Liver (tissue), 9 donors: ENCODE results near the gene CLEC4C. TPM values are rescaled to one million over a fixed set of nuclear protein-coding genes. Genes with fewer than 3 reads are reported as not detected.

Experiments
- DNase-seq: peaks from one replicate; pipeline ENCODE4 v3.0.0-alpha.2; 2017; ENCODE audit warnings: low spot score
- H3K27ac ChIP-seq, 2 donors: one replicate each; pipeline ENCODE4 v1.7.0; 2013; ENCODE audit warnings: inconsistent platforms in 2 of 2, low read length in 2 of 2, control low read depth in 1 of 2, low read depth in 1 of 2, mild to moderate bottlenecking in 1 of 2
- H3K27me3 ChIP-seq, 4 donors: one replicate each; pipeline versions ENCODE4 v1.6.1 to v1.7.0; 2013; ENCODE audit warnings: low read length in 3 of 4, inconsistent platforms in 1 of 4, mild to moderate bottlenecking in 1 of 4, moderate library complexity in 1 of 4; ENCODE audit not compliant: control insufficient read depth in 4 of 4, insufficient read depth in 4 of 4
- H3K36me3 ChIP-seq, 4 donors: one replicate each; pipeline versions ENCODE4 v1.6.1 to v1.7.0; 2013; ENCODE audit warnings: low read length in 3 of 4, mild to moderate bottlenecking in 3 of 4, low read depth in 1 of 4, moderate library complexity in 1 of 4; ENCODE audit not compliant: control insufficient read depth in 4 of 4, insufficient read depth in 3 of 4
- H3K4me1 ChIP-seq, 4 donors: one replicate each; pipeline versions ENCODE4 v1.6.1 to v1.7.0; 2013; ENCODE audit warnings: low read length in 3 of 4, mild to moderate bottlenecking in 3 of 4, moderate library complexity in 1 of 4; ENCODE audit not compliant: control insufficient read depth in 4 of 4, insufficient read depth in 4 of 4
- H3K4me3 ChIP-seq, 3 donors: one replicate each; pipeline versions ENCODE4 v1.6.1 to v1.7.0; 2013; ENCODE audit warnings: low read length in 3 of 3, control low read depth in 1 of 3, low read depth in 1 of 3, mild to moderate bottlenecking in 1 of 3
- H3K9ac ChIP-seq, 2 donors: one replicate each; pipeline ENCODE4 v1.7.0; 2013; ENCODE audit warnings: low read length in 2 of 2, mild to moderate bottlenecking in 2 of 2, moderate library complexity in 2 of 2, control low read depth in 1 of 2, low read depth in 1 of 2
- H3K9me3 ChIP-seq, 4 donors: one replicate each; pipeline versions ENCODE4 v1.6.1 to v1.7.0; 2013; ENCODE audit warnings: low read length in 3 of 4; ENCODE audit not compliant: control insufficient read depth in 4 of 4
- EGR1 ChIP-seq, 2 donors: IDR thresholded peaks; 2 replicates each; pipeline ENCODE4 v1.6.1; 2016 to 2018; ENCODE audit warnings: antibody characterized with exemption in 2 of 2, low read depth in 2 of 2
- FOXA1 ChIP-seq: IDR thresholded peaks from 2 replicates; pipeline ENCODE4 v1.6.1; 2016; ENCODE audit warnings: antibody characterized with exemption
- FOXA2 ChIP-seq: IDR thresholded peaks from 2 replicates; pipeline ENCODE4 v1.6.1; 2016; ENCODE audit warnings: antibody characterized with exemption
- HNF4G ChIP-seq: IDR thresholded peaks from 2 replicates; pipeline ENCODE4 v1.6.1; 2016; ENCODE audit warnings: antibody characterized with exemption
- JUND ChIP-seq, 2 donors: IDR thresholded peaks; 2 replicates each; pipeline ENCODE4 v1.6.1; 2016; ENCODE audit warnings: antibody characterized with exemption in 2 of 2
- NR2F2 ChIP-seq: IDR thresholded peaks from 2 replicates; pipeline ENCODE4 v1.6.1; 2016; ENCODE audit warnings: antibody characterized with exemption
- RAD21 ChIP-seq, 2 donors: IDR thresholded peaks; 2 replicates each; pipeline ENCODE4 v1.6.1; 2016; ENCODE audit warnings: antibody characterized with exemption in 2 of 2, mild to moderate bottlenecking in 2 of 2
- RXRA ChIP-seq, 2 donors: IDR thresholded peaks; 2 replicates each; pipeline ENCODE4 v1.6.1; 2017 to 2018; ENCODE audit warnings: antibody characterized with exemption in 2 of 2, mild to moderate bottlenecking in 1 of 2
- SP1 ChIP-seq: IDR thresholded peaks from 2 replicates; pipeline ENCODE4 v1.6.1; 2018; ENCODE audit warnings: antibody characterized with exemption, mild to moderate bottlenecking
- TAF1 ChIP-seq: conservative IDR thresholded peaks from 2 replicates; pipeline ENCODE4 v1.6.1; 2016; ENCODE audit warnings: antibody characterized with exemption, mild to moderate bottlenecking
- YY1 ChIP-seq: IDR thresholded peaks from 2 replicates; pipeline ENCODE4 v1.6.1; 2016; ENCODE audit warnings: antibody characterized with exemption, mild to moderate bottlenecking
- WGBS: extraction: QIAGEN DNeasy Blood & Tissue Kit; methylation state at CpG from one replicate; pipeline ENCODE4 v1.1.7; 2013; 5-methylcytosine and 5-hydroxymethylcytosine counted together
- polyA plus RNA-seq, 2 donors: library from polyadenylated mRNA; stranded (reverse) in 1 of 2; unstranded in 1 of 2; fragments of 200-250 nt in 1 of 2; fragments of >200 nt in 1 of 2; fragmentation: Nextera tagmentation in 1 of 2; extraction: Ambion mirVana in 1 of 2; gene quantifications; one replicate each; pipeline versions ENCODE4 v1.2.1 to v1.2.3, GENCODE V29; 2013 to 2015
- total RNA-seq, 2 donors: library from RNA; depleted of rRNA; stranded (reverse); fragments of >200 nt; gene quantifications; one replicate each; pipeline ENCODE4 v1.2.3, GENCODE V29; 2014
- TF ChIP-seq, protein P1 (sequence below): IDR thresholded peaks from 2 replicates; pipeline ENCODE4 v1.6.1; 2016; ENCODE audit warnings: antibody characterized with exemption
- TF ChIP-seq, protein P2 (sequence below): IDR thresholded peaks from 2 replicates; pipeline ENCODE4 v1.6.1; 2016; ENCODE audit warnings: antibody characterized with exemption
- TF ChIP-seq, protein P3 (sequence below): fragments of 150-350 bp; IDR thresholded peaks from 2 replicates; pipeline ENCODE4 v1.5.1; 2017; ENCODE audit warnings: improper control_type of control experiment, low read depth, low read length; ENCODE audit not compliant: missing input control
- TF ChIP-seq, protein P4 (sequence below): IDR thresholded peaks from 2 replicates; pipeline ENCODE4 v1.6.1; 2016; ENCODE audit warnings: antibody characterized with exemption
- TF ChIP-seq, protein P5 (sequence below): IDR thresholded peaks from 2 replicates; pipeline ENCODE4 v1.6.1; 2016; ENCODE audit warnings: antibody characterized with exemption, mild to moderate bottlenecking
- donor health status: healthy.
- donor health status: healthy.
- donor health status: healthy.
- donor health status: healthy.
- donor health status: healthy.

Gene CLEC4C
- total and polyA plus RNA-seq, 4 donors = 0.33 TPM; not detected in 3

DNA sequence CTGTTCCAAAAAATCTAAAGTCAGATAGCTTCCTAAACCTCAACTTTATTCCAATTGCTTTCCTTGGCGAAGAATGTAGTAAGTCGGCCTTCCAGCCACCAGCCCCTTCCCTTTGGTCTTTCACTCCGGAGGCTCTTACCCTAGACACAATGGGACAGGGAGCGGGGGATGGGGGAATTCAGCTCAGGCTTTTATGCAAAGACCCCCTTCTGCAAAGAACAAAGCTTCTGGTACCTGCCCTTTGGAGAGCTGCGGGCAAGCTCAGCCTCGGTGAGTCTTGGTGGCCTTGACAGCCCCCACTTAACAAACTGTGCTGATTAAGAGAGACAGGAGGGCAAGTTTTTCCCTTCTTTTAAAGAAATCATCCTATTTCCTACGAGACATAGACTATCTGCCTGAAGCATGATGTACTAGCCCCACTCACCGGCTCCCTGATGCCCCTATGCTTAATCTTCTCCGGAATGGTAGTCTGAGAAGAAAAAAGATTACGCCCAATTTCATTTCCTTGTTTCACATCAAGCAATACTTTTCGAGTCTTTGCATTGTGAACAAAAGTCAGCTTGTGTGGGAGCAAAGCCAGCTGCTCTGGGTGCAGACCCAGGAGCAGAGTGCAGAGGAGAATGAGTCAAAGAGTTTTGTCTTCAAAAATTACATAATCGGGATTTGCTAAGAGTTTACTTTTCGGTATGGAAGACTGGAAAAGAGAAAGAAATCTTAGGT, 40.6 kb upstream of the CLEC4C start:
- 33% methylated on average over 13 of the region's 13 CpGs for WGBS

DNA sequence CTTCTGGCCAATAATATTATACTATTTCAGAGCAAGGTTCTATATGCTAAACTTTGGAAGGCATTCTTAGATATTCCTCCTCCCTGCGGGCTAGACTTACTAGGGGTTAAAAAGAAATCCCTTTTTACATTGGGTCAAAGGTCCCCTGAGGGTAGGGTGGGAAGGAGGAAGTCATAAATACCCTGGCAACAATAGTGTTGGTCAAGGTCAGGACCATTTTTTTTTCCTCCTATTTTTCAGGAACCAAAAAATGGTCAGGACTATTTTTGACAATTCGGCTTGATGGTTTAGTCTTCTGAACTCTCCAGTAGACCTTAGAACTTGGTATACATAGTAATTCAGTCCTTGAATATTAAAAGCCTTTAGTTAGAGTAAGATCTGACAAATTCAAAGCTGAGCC, 37.5 kb upstream of the CLEC4C start:
- no peaks in the 10 kb centered on the region for H3K27me3 ChIP-seq
- H3K36me3 ChIP-seq = no peaks in the 10 kb centered on the region
- no peak overlapping the region for H3K27ac ChIP-seq
- H3K4me3 ChIP-seq = no peak overlapping the region
- WGBS = 58% methylated on average over 2 of the region's 2 CpGs
- H3K4me1 ChIP-seq = no peaks in the 10 kb centered on the region
- H3K9me3 ChIP-seq = no peaks in the 10 kb centered on the region
- DNase-seq = no peak
- H3K9ac ChIP-seq = no peak overlapping the region
- TF ChIP-seq TAF1 (no peak), RXRA (IDR thresholded peaks at IDR 0.05) (no peak), NR2F2 (no peak), HNF4G (no peak)
- TF ChIP-seq, protein P1, sequence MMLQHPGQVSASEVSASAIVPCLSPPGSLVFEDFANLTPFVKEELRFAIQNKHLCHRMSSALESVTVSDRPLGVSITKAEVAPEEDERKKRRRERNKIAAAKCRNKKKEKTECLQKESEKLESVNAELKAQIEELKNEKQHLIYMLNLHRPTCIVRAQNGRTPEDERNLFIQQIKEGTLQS = no peak
- TF ChIP-seq, protein P2, sequence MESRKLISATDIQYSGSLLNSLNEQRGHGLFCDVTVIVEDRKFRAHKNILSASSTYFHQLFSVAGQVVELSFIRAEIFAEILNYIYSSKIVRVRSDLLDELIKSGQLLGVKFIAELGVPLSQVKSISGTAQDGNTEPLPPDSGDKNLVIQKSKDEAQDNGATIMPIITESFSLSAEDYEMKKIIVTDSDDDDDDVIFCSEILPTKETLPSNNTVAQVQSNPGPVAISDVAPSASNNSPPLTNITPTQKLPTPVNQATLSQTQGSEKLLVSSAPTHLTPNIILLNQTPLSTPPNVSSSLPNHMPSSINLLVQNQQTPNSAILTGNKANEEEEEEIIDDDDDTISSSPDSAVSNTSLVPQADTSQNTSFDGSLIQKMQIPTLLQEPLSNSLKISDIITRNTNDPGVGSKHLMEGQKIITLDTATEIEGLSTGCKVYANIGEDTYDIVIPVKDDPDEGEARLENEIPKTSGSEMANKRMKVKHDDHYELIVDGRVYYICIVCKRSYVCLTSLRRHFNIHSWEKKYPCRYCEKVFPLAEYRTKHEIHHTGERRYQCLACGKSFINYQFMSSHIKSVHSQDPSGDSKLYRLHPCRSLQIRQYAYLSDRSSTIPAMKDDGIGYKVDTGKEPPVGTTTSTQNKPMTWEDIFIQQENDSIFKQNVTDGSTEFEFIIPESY = no peak
- TF ChIP-seq, protein P3, sequence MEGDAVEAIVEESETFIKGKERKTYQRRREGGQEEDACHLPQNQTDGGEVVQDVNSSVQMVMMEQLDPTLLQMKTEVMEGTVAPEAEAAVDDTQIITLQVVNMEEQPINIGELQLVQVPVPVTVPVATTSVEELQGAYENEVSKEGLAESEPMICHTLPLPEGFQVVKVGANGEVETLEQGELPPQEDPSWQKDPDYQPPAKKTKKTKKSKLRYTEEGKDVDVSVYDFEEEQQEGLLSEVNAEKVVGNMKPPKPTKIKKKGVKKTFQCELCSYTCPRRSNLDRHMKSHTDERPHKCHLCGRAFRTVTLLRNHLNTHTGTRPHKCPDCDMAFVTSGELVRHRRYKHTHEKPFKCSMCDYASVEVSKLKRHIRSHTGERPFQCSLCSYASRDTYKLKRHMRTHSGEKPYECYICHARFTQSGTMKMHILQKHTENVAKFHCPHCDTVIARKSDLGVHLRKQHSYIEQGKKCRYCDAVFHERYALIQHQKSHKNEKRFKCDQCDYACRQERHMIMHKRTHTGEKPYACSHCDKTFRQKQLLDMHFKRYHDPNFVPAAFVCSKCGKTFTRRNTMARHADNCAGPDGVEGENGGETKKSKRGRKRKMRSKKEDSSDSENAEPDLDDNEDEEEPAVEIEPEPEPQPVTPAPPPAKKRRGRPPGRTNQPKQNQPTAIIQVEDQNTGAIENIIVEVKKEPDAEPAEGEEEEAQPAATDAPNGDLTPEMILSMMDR = no peak
- TF ChIP-seq, protein P4, sequence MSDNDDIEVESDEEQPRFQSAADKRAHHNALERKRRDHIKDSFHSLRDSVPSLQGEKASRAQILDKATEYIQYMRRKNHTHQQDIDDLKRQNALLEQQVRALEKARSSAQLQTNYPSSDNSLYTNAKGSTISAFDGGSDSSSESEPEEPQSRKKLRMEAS = no peak

More for the DNA sequence above, 40.6 kb upstream of the CLEC4C start:
- no peaks in the 10 kb centered on the region for H3K4me1 ChIP-seq
- DNase-seq = no peak
- H3K4me3 ChIP-seq = no peak overlapping the region
- no peaks in the 10 kb centered on the region for H3K27me3 ChIP-seq
- no peak overlapping the region for H3K9ac ChIP-seq
- no peaks in the 10 kb centered on the region for H3K9me3 ChIP-seq
- H3K27ac ChIP-seq = no peak overlapping the region
- TF ChIP-seq, protein P1 = no peak
- TF ChIP-seq SP1 = no peak
- no peak for TF ChIP-seq EGR1 (IDR thresholded peaks at IDR 0.05; ENCODE audit: low read depth in 2 of 2)
- TF ChIP-seq, protein P3 = no peak
- TF ChIP-seq RXRA (IDR thresholded peaks at IDR 0.05) = no peak
- TF ChIP-seq HNF4G = no peak
- no peak for TF ChIP-seq NR2F2
- no peak for TF ChIP-seq FOXA1
- TF ChIP-seq, protein P2 = no peak
- no peak for TF ChIP-seq YY1
- TF ChIP-seq FOXA2 = no peak
- no peak for TF ChIP-seq JUND (IDR thresholded peaks at IDR 0.05)
- TF ChIP-seq, protein P5, sequence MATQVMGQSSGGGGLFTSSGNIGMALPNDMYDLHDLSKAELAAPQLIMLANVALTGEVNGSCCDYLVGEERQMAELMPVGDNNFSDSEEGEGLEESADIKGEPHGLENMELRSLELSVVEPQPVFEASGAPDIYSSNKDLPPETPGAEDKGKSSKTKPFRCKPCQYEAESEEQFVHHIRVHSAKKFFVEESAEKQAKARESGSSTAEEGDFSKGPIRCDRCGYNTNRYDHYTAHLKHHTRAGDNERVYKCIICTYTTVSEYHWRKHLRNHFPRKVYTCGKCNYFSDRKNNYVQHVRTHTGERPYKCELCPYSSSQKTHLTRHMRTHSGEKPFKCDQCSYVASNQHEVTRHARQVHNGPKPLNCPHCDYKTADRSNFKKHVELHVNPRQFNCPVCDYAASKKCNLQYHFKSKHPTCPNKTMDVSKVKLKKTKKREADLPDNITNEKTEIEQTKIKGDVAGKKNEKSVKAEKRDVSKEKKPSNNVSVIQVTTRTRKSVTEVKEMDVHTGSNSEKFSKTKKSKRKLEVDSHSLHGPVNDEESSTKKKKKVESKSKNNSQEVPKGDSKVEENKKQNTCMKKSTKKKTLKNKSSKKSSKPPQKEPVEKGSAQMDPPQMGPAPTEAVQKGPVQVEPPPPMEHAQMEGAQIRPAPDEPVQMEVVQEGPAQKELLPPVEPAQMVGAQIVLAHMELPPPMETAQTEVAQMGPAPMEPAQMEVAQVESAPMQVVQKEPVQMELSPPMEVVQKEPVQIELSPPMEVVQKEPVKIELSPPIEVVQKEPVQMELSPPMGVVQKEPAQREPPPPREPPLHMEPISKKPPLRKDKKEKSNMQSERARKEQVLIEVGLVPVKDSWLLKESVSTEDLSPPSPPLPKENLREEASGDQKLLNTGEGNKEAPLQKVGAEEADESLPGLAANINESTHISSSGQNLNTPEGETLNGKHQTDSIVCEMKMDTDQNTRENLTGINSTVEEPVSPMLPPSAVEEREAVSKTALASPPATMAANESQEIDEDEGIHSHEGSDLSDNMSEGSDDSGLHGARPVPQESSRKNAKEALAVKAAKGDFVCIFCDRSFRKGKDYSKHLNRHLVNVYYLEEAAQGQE = no peak
- no peak for TF ChIP-seq RAD21 (IDR thresholded peaks at IDR 0.05)
- H3K36me3 ChIP-seq = no peaks in the 10 kb centered on the region
